Adrenal gland (tissue), 12 donors: ENCODE measurements around the gene AARSD1. TPM values are rescaled to one million over a fixed set of nuclear protein-coding genes. Genes with fewer than 3 reads are reported as not detected.
"Not testable (repeated sequence)": the region's sequence is repeated elsewhere in the genome, so short reads cannot be mapped to it uniquely, and the experiment has no call there.

ENCODE experiments used
- DNase-seq, 7 donors: peaks; one replicate each; pipeline ENCODE4 v3.0.0-alpha.2; 2019 to 2020
- H3K27ac ChIP-seq, 5 donors: fragments of 200-600 bp; sonication (generic) in 4 of 5; 1 replicate in 3 of 5; 2 replicates in 2 of 5; pipeline versions ENCODE4 v1.5.1 to v1.8.0; 2016 to 2020; ENCODE audit warnings: mild to moderate bottlenecking in 1 of 5
- H3K27me3 ChIP-seq: fragments of 200-600 bp; 2 replicates; pipeline ENCODE4 v1.8.0; 2021
- H3K36me3 ChIP-seq, 2 donors: fragments of 200-600 bp; replicated peaks in 1 of 2; 1 replicate in 1 of 2; 2 replicates in 1 of 2; pipeline versions ENCODE4 v1.5.1 to v1.8.0; 2018 to 2022
- H3K4me1 ChIP-seq, 2 donors: fragments of 200-600 bp; replicated peaks in 1 of 2; 1 replicate in 1 of 2; 2 replicates in 1 of 2; pipeline versions ENCODE4 v1.5.1 to v1.8.0; 2018 to 2021
- H3K4me3 ChIP-seq, 4 donors: fragments of 200-600 bp; sonication (generic) in 3 of 4; one replicate each; pipeline ENCODE4 v1.5.1; 2016 to 2018
- H3K9me3 ChIP-seq, 3 donors: fragments of 200-600 bp; sonication (generic) in 1 of 3; replicated peaks in 1 of 3; 1 replicate in 2 of 3; 2 replicates in 1 of 3; pipeline versions ENCODE4 v1.5.1 to v1.8.0; 2016 to 2021
- CTCF ChIP-seq, 6 experiments: fragments of 450-650 bp in 4 of 6; fragments of 200-600 bp in 2 of 6; sonication (generic) in 1 of 6; IDR thresholded peaks; 1 replicate in 5 of 6; 2 replicates in 1 of 6; pipeline versions ENCODE4 v1.5.1 to v1.8.0; 2016 to 2021; ENCODE audit warnings: antibody characterized with exemption in 6 of 6, mild to moderate bottlenecking in 2 of 6, moderate library complexity in 1 of 6
- POLR2A ChIP-seq, 2 donors: fragments of 450-650 bp; IDR thresholded peaks; one replicate each; pipeline ENCODE4 v1.6.1; 2017; ENCODE audit warnings: antibody characterized with exemption in 2 of 2, mild to moderate bottlenecking in 2 of 2, moderate library complexity in 1 of 2
- WGBS, 4 donors: extraction: QIAGEN DNeasy Blood & Tissue Kit in 2 of 4; methylation state at CpG; one replicate each; pipeline versions ENCODE4 v1.1.5 to v1.1.7; 2013 to 2017; 5-methylcytosine and 5-hydroxymethylcytosine counted together
- intact Hi-C, 2 donors: fragments of 100-400 bp; cut with DNase I; formaldehyde crosslinking; loops; one replicate each; pipeline versions ENCODE4 v1.14.1 to v1.15.0; 2022 to 2023
- polyA plus RNA-seq, 3 donors: library from polyadenylated mRNA; stranded (reverse); fragments of 200-250 nt in 2 of 3; fragments of 350-450 nt in 1 of 3; fragmentation: Illumina TruSeq in 1 of 3; extraction: RNeasy Lipid Tissue Mini Kit (QIAGEN cat#74804) in 1 of 3; gene quantifications; one replicate each; pipeline ENCODE4 v1.2.3, GENCODE V29; 2013 to 2014
- total RNA-seq, 9 donors: library from RNA; depleted of rRNA in 4 of 9; stranded (reverse); fragments of >200 nt in 4 of 9; fragments of 120-200 nt in 1 of 9; fragmentation: NEBNext Ultra II Directional in 1 of 9; extraction: Animal tissue kit (Norgen Biotek cat#: 25700) in 1 of 9; gene quantifications; one replicate each; pipeline versions ENCODE4 v1.1.0 to v1.2.4, GENCODE V29; 2013 to 2023
- donor health status: healthy with polysubstance abuse.
- donor health status: Bipolar disorder and iron deficiency.
- donor health status: DM: yes; HTN: yes; CAD: no.
- donor health status: DM: no; HTN: no; CAD: no.
- donor health status: DM: no; HTN: no; CAD: no.
- donor health status: DM: yes; HTN: yes; CAD: no.

AARSD1 gene
- total and polyA plus RNA-seq, 12 donors, result 16.4 to 206 (median 35.4) TPM

GRCh38 chr17:42999003-42999525, 34.8 kb upstream of the AARSD1 start:
- peaks cover 12 to 26% of the 10 kb centered on the region in 2 donors for H3K4me1 ChIP-seq
- peaks cover 0 to 40% of the 10 kb centered on the region in 2 donors for H3K36me3 ChIP-seq
- no peaks in the 10 kb centered on the region for H3K27me3 ChIP-seq
- 7 to 13% (median 9%) methylated on average over 10 of the region's 10 CpGs for WGBS, 4 donors
- TF ChIP-seq CTCF (IDR thresholded peaks at IDR 0.05), result no peak
- TF ChIP-seq POLR2A (IDR thresholded peaks at IDR 0.05), result no peak
- H3K27ac ChIP-seq, result peak overlapping the region; percentile 51 to 97 (median 93)
- no peak for DNase-seq
- intact Hi-C loops, result loop anchor here in 1 of 2 donors (10.0 kb wide), 1 partner anchor 154 kb away; the partner anchor contains the start of gene AOC2
- no peaks in the 10 kb centered on the region for H3K9me3 ChIP-seq
- peak overlapping the region; percentile 34 to 87 (median 70) for H3K4me3 ChIP-seq

GRCh38 chr17:42997984-42998938, 34.0 kb upstream of the AARSD1 start, which contains the start of gene RPL27:
RPL27 (plus strand) TSS chr17:42998419; CDS start chr17:42998751, 332 bp downstream.
- TF ChIP-seq POLR2A (IDR thresholded peaks at IDR 0.05) (peak; percentile 44 to 89), CTCF (IDR thresholded peaks at IDR 0.05) (peak; percentile 90 to 97 (median 95))
- Histone ChIP-seq H3K27me3 (no peaks in the 10 kb centered on the region), H3K9me3 (no peaks in the 10 kb centered on the region), H3K27ac (peak within 1 kb of the TSS; percentile 51 to 97 (median 93)), H3K4me1 (peaks cover 12 to 26% of the 10 kb centered on the region in 2 donors), H3K36me3 (peaks cover 0 to 38% of the 10 kb centered on the region in 2 donors), H3K4me3 (peak within 1 kb of the TSS; percentile 34 to 87 (median 70))
- DNase-seq, result peak; percentile 96 to 100 (median 99)
- WGBS, 4 donors, result 0 to 1% (median 1%) methylated on average over 18 to 49 of the region's 49 CpGs
- intact Hi-C loops, result loop anchor here in 1 of 2 donors (2.0 to 10.0 kb wide), 2 partner anchors 29 to 153 kb away; partner anchors contain the start of gene AOC2

- H3K36me3 ChIP-seq, result peaks cover 0 to 38% of the 10 kb centered on the region in 2 donors
- DNase-seq, result no peak
- peak overlapping the region in 4 of 5 donors; percentile 30 to 97 (median 82) for H3K27ac ChIP-seq
- H3K4me1 ChIP-seq, result peaks cover 12 to 26% of the 10 kb centered on the region in 2 donors
- 18 to 32% (median 23%) methylated on average over 5 of the region's 5 CpGs for WGBS, 4 donors
- peak overlapping the region in 1 of 4 donors; percentile 23 for H3K4me3 ChIP-seq
- H3K27me3 ChIP-seq, result no peaks in the 10 kb centered on the region
- intact Hi-C loops, result loop anchor here in 1 of 2 donors (2.0 to 10.0 kb wide), 2 partner anchors 29 to 153 kb away; partner anchors contain the start of gene AOC2
- H3K9me3 ChIP-seq, result no peaks in the 10 kb centered on the region
- TF ChIP-seq CTCF (IDR thresholded peaks at IDR 0.05) (no peak), POLR2A (IDR thresholded peaks at IDR 0.05) (no peak)
Observed at GRCh38 chr17:42997390-42997983, 33.2 kb upstream of the AARSD1 start.

GRCh38 chr17:42993913-42994312, 29.7 kb upstream of the AARSD1 start:
- H3K36me3 ChIP-seq, result peaks cover 0 to 45% of the 10 kb centered on the region in 2 donors
- WGBS, 4 donors, result 85 to 88% (median 87%) methylated on average over 10 of the region's 10 CpGs
- not testable (repeated sequence) for H3K27ac ChIP-seq, H3K27me3 ChIP-seq, H3K4me3 ChIP-seq, H3K9me3 ChIP-seq, DNase-seq
- H3K4me1 ChIP-seq, result peaks cover 10 to 24% of the 10 kb centered on the region in 2 donors
- intact Hi-C loops, result loop anchor here in 1 of 2 donors (10.0 kb wide), 1 partner anchor 149 kb away; the partner anchor contains the start of gene AOC2
